HCT116 (cell line): ENCODE results near the gene MESD. TPM values are rescaled to one million over a fixed set of nuclear protein-coding genes. Genes with fewer than 3 reads are reported as not detected.

Experiments used
- ATAC-seq: fragments of 200-7000 bp; cut with Tn5 transposase; 2 replicates; pipeline ENCODE4 v1.9.1; 2020; ENCODE audit warnings: mild to moderate bottlenecking, moderate library complexity
- BruUV-seq: library from RNA; stranded (reverse); fragments of 400-500 nt; replicated peaks from 2 replicates; lab custom pipeline; 2021; lab: Mats Ljungman, UMichigan
- CTCF ChIA-PET: fragments of 300-600 bp; sonication (Branson Sonifier 250); formaldehyde crosslinking; loops from one replicate; lab custom pipeline; 2021; ENCODE audit warnings: antibody characterized with exemption; lab: Charles Lee
- POLR2A ChIA-PET: fragments of 300-600, 350-600 bp; sonication (Branson Sonifier 250); formaldehyde crosslinking; loops from one replicate; lab custom pipeline; 2021; ENCODE audit warnings: antibody characterized with exemption; lab: Charles Lee
- RAD21 ChIA-PET, 2 experiments: fragments of 300-600 bp; sonication (Branson Sonifier 250); formaldehyde crosslinking; loops; one replicate each; lab custom pipeline; 2023; ENCODE audit warnings: low total read pairs in 2 of 2; ENCODE audit not compliant: uncharacterized antibody in 2 of 2, unreplicated experiment in 2 of 2, low non-redundant PET in 1 of 2; lab: Charles Lee
- DNase-seq: peaks from one replicate; pipeline ENCODE4 v3.0.0-alpha.2; 2010; ENCODE audit warnings: low read depth, low spot score
- H2AFZ ChIP-seq: fragments of 200-600 bp; shearing (Covaris generic), sonication (generic); 2 replicates; pipeline ENCODE4 v1.6.1; 2017; ENCODE audit warnings: low read depth, mixed run types, mixed read lengths, antibody characterized with exemption, low read length; ENCODE audit not compliant: poor library complexity, severe bottlenecking
- H3K27ac ChIP-seq: 2 replicates; pipeline ENCODE4 v1.5.1; 2012; ENCODE audit warnings: low read depth, low read length
- H3K27me3 ChIP-seq: fragments of 200-600 bp; sonication (generic); 2 replicates; pipeline ENCODE4 v1.6.1; 2016; ENCODE audit warnings: mixed run types, low read length, mixed read lengths; ENCODE audit not compliant: insufficient read depth
- H3K36me3 ChIP-seq, 2 experiments: fragments of 200-500 bp in 1 of 2; fragments of 200-600 bp in 1 of 2; sonication (Bioruptor generic) in 1 of 2; sonication (generic) in 1 of 2; 2 replicates each; pipeline versions ENCODE4 v1.5.1 to v1.6.1; 2014 to 2016; ENCODE audit warnings: low read length in 2 of 2, inconsistent platforms in 1 of 2, mixed read lengths in 1 of 2, mixed run types in 1 of 2; ENCODE audit not compliant: insufficient read depth in 2 of 2, control insufficient read depth in 1 of 2
- H3K4me1 ChIP-seq, 2 experiments: fragments of 200-600 bp in 1 of 2; sonication (generic) in 1 of 2; 2 replicates each; pipeline versions ENCODE4 v1.5.1 to v1.6.1; 2012 to 2017; ENCODE audit warnings: low read length in 2 of 2, inconsistent platforms in 1 of 2, mild to moderate bottlenecking in 1 of 2, mixed read lengths in 1 of 2, mixed run types in 1 of 2, moderate library complexity in 1 of 2; ENCODE audit not compliant: insufficient read depth in 2 of 2, control insufficient read depth in 1 of 2
- H3K4me2 ChIP-seq: fragments of 200-600 bp; sonication (generic); 2 replicates; pipeline ENCODE4 v1.6.1; 2017; ENCODE audit warnings: mixed run types, low read length, mixed read lengths
- H3K4me3 ChIP-seq, 2 experiments: fragments of 200-600 bp in 1 of 2; sonication (generic) in 1 of 2; replicated peaks in 1 of 2; 2 replicates each; pipeline ENCODE4 v1.5.1; 2011 to 2016; ENCODE audit warnings: low read length in 2 of 2, control low read depth in 1 of 2, low read depth in 1 of 2, mild to moderate bottlenecking in 1 of 2, mixed read lengths in 1 of 2, mixed run types in 1 of 2
- H3K79me2 ChIP-seq: fragments of 200-600 bp; sonication (generic); 2 replicates; pipeline ENCODE4 v1.6.1; 2017; ENCODE audit warnings: mild to moderate bottlenecking, mixed run types, low read length, moderate library complexity, mixed read lengths; ENCODE audit not compliant: insufficient read depth
- H3K9ac ChIP-seq: fragments of 200-600 bp; sonication (generic); 2 replicates; pipeline ENCODE4 v1.6.1; 2016; ENCODE audit warnings: low read length, mixed read lengths
- H3K9me2 ChIP-seq: fragments of 200-600 bp; sonication (generic), shearing (Covaris generic); 2 replicates; pipeline ENCODE4 v1.6.1; 2017; ENCODE audit warnings: mixed run types, mild to moderate bottlenecking, moderate library complexity; ENCODE audit not compliant: insufficient read depth
- H3K9me3 ChIP-seq, 2 experiments: fragments of 200-500 bp in 1 of 2; fragments of 200-600 bp in 1 of 2; sonication (Bioruptor generic) in 1 of 2; sonication (generic) in 1 of 2; 2 replicates each; pipeline ENCODE4 v1.6.1; 2014 to 2017; ENCODE audit warnings: low read length in 2 of 2, mixed read lengths in 2 of 2, inconsistent platforms in 1 of 2, low read depth in 1 of 2, mild to moderate bottlenecking in 1 of 2, mixed run types in 1 of 2, moderate library complexity in 1 of 2; ENCODE audit not compliant: control insufficient read depth in 1 of 2, insufficient read depth in 1 of 2
- H4K20me1 ChIP-seq: fragments of 200-600 bp; sonication (generic), shearing (Covaris generic); 2 replicates; pipeline ENCODE4 v1.6.1; 2017; ENCODE audit warnings: mixed run types, mild to moderate bottlenecking, moderate library complexity; ENCODE audit not compliant: insufficient read depth
- CEBPB ChIP-seq: IDR thresholded peaks from 2 replicates; pipeline ENCODE4 v1.6.1; 2012; ENCODE audit warnings: low read depth
- EGR1 ChIP-seq: IDR thresholded peaks from 2 replicates; pipeline ENCODE4 v1.6.1; 2012; ENCODE audit warnings: low read depth
- ELF1 ChIP-seq: IDR thresholded peaks from 2 replicates; pipeline ENCODE4 v1.6.1; 2012; ENCODE audit warnings: low read depth, borderline replicate concordance
- EZH2 ChIP-seq: fragments of 200-600 bp; sonication (generic); IDR thresholded peaks from 2 replicates; pipeline ENCODE4 v1.6.1; 2017; ENCODE audit warnings: antibody characterized with exemption, mixed run types
- FOSL1 ChIP-seq: IDR thresholded peaks from 2 replicates; pipeline ENCODE4 v1.6.1; 2012; ENCODE audit warnings: low read depth
- JUND ChIP-seq: IDR thresholded peaks from 2 replicates; pipeline ENCODE4 v1.6.1; 2012
- MAX ChIP-seq: IDR thresholded peaks from 2 replicates; pipeline ENCODE4 v1.6.1; 2012
- POLR2A ChIP-seq: IDR thresholded peaks from 2 replicates; pipeline ENCODE4 v1.7.0; 2011; ENCODE audit warnings: borderline replicate concordance; ENCODE audit not compliant: insufficient read depth, insufficient read length; ENCODE audit errors: extremely low read depth
- RAD21 ChIP-seq: IDR thresholded peaks from 2 replicates; pipeline ENCODE4 v1.6.1; 2012; ENCODE audit warnings: low read depth, mild to moderate bottlenecking
- SIN3A ChIP-seq: IDR thresholded peaks from 2 replicates; pipeline ENCODE4 v1.6.1; 2012; ENCODE audit warnings: low read depth
- SP1 ChIP-seq: IDR thresholded peaks from 2 replicates; pipeline ENCODE4 v1.6.1; 2012; ENCODE audit warnings: low read depth
- SRF ChIP-seq: IDR thresholded peaks from 2 replicates; pipeline ENCODE4 v1.6.1; 2012; ENCODE audit warnings: low read depth
- TCF7L2 ChIP-seq: IDR thresholded peaks from 2 replicates; pipeline ENCODE4 v1.7.0; 2011; ENCODE audit warnings: borderline replicate concordance, inconsistent platforms; ENCODE audit not compliant: insufficient read depth, insufficient read length; ENCODE audit errors: extremely low read depth
- YY1 ChIP-seq: IDR thresholded peaks from 2 replicates; pipeline ENCODE4 v1.6.1; 2011; ENCODE audit warnings: low read length, low read depth, moderate library complexity, mild to moderate bottlenecking; ENCODE audit not compliant: insufficient replicate concordance; ENCODE audit errors: extremely low read depth
- ZBTB33 ChIP-seq: IDR thresholded peaks from 2 replicates; pipeline ENCODE4 v1.6.1; 2011; ENCODE audit warnings: mild to moderate bottlenecking, low read length, moderate library complexity; ENCODE audit not compliant: insufficient replicate concordance; ENCODE audit errors: extremely low read depth
- ZFX ChIP-seq: fragments of 450-650 bp; IDR thresholded peaks from 2 replicates; pipeline ENCODE4 v1.6.1; 2017
- intact Hi-C: fragments of 100-400 bp; cut with micrococcal nuclease; formaldehyde crosslinking; loops from 2 replicates; pipeline ENCODE4 v1.10.0; 2022
- total RNA-seq: library from RNA; stranded (reverse); gene quantifications from one replicate; pipeline ENCODE4 v1.2.1, GENCODE V29; 2021; ENCODE audit not compliant: unreplicated experiment
- TF ChIP-seq, protein P1 (sequence below): IDR thresholded peaks from 2 replicates; pipeline ENCODE4 v1.6.1; 2012; ENCODE audit warnings: low read depth

Gene MESD
- total RNA-seq, 1 experiment from 2014 or later = 22.5 TPM

DNA sequence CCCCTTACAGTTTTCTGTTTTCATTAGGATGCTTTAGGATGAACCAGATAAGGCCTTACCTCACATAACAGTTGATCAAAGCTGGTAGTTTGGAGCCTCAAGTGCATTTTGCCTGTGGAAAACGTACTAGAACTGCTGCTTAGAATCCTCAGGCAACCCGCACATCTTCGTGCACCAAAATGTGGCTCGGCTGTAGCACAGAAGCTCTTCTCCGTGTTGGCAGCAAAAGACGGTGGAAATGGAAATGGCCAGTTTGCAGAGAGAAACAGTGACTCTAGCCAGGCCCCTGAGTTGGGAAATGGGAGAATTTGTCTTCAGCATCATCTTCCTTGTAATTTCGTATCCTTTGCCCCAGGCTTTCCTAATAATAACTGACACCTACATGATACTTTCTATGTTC, 31.7 kb upstream of the MESD start:
- CTCF ChIA-PET = no interaction called here

More for the DNA sequence above, 31.7 kb upstream of the MESD start:
- RAD21 ChIA-PET = no interaction called here
- no peaks in the 10 kb centered on the region for H3K9me3 ChIP-seq
- H3K4me3 ChIP-seq = no peak overlapping the region
- no peak overlapping the region for H2AFZ ChIP-seq
- intact Hi-C loops = no loop called here
- POLR2A ChIA-PET = no interaction called here
- no TSS peak for BruUV-seq
- H4K20me1 ChIP-seq = no peaks in the 10 kb centered on the region
- no peak for DNase-seq
- H3K4me2 ChIP-seq = no peak overlapping the region
- H3K4me1 ChIP-seq = peaks cover 0 to 4% of the 10 kb centered on the region in 2 experiments; a peak in 1 of 4 replicates
- H3K27ac ChIP-seq = no peak overlapping the region
- 0 out of 2 replicates have a peak, but pooled peaks cover 2% of the 10 kb centered on the region for H3K9me2 ChIP-seq
- TF ChIP-seq ELF1 = no peak
- TF ChIP-seq TCF7L2 = no peak
- no peak for TF ChIP-seq JUND
- no peak for TF ChIP-seq SP1
- no peak for TF ChIP-seq MAX
- no peak for TF ChIP-seq EZH2
- TF ChIP-seq FOSL1 = no peak
- no peak for TF ChIP-seq POLR2A
- TF ChIP-seq, protein P1, sequence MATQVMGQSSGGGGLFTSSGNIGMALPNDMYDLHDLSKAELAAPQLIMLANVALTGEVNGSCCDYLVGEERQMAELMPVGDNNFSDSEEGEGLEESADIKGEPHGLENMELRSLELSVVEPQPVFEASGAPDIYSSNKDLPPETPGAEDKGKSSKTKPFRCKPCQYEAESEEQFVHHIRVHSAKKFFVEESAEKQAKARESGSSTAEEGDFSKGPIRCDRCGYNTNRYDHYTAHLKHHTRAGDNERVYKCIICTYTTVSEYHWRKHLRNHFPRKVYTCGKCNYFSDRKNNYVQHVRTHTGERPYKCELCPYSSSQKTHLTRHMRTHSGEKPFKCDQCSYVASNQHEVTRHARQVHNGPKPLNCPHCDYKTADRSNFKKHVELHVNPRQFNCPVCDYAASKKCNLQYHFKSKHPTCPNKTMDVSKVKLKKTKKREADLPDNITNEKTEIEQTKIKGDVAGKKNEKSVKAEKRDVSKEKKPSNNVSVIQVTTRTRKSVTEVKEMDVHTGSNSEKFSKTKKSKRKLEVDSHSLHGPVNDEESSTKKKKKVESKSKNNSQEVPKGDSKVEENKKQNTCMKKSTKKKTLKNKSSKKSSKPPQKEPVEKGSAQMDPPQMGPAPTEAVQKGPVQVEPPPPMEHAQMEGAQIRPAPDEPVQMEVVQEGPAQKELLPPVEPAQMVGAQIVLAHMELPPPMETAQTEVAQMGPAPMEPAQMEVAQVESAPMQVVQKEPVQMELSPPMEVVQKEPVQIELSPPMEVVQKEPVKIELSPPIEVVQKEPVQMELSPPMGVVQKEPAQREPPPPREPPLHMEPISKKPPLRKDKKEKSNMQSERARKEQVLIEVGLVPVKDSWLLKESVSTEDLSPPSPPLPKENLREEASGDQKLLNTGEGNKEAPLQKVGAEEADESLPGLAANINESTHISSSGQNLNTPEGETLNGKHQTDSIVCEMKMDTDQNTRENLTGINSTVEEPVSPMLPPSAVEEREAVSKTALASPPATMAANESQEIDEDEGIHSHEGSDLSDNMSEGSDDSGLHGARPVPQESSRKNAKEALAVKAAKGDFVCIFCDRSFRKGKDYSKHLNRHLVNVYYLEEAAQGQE = no peak
- TF ChIP-seq SRF = no peak
- TF ChIP-seq EGR1 = no peak
- TF ChIP-seq ZFX = no peak
- TF ChIP-seq SIN3A = no peak
- TF ChIP-seq RAD21 = no peak
- no peak for TF ChIP-seq CEBPB
- no peak for TF ChIP-seq ZBTB33
- no peak for TF ChIP-seq YY1
- TF ChIP-seq, all 23 proteins: peak for 0
- no peaks in the 10 kb centered on the region for H3K36me3 ChIP-seq
- no peak for ATAC-seq
- no peaks in the 10 kb centered on the region for H3K27me3 ChIP-seq
- H3K79me2 ChIP-seq = no peaks in the 10 kb centered on the region
- H3K9ac ChIP-seq = no peak overlapping the region
